Astrocyte (in vitro differentiated cells and primary cell): Measurements from ENCODE around the gene EIF5A2. TPM values are rescaled to one million over a fixed set of nuclear protein-coding genes. Genes with fewer than 3 reads are reported as not detected.

Experiments
- DNase-seq: peaks from one replicate; pipeline ENCODE4 v3.0.0-alpha.2; 2010; ENCODE audit warnings: low read depth
- FAIRE-seq: peaks from 2 replicates; lab custom pipeline; 2011; peaks lifted over from hg19 to GRCh38; lab: Jason Lieb, UNC
- H2AFZ ChIP-seq: 2 replicates; pipeline ENCODE4 v1.6.0; 2012; ENCODE audit warnings: low read depth, low read length, inconsistent platforms
- H3K27ac ChIP-seq: 2 replicates; pipeline ENCODE4 v1.5.1; 2011; ENCODE audit warnings: low read depth, low read length, inconsistent platforms
- H3K27me3 ChIP-seq: 2 replicates; pipeline ENCODE4 v1.6.0; 2011; ENCODE audit warnings: low read length, inconsistent platforms; ENCODE audit not compliant: insufficient read depth
- H3K36me3 ChIP-seq: 2 replicates; pipeline ENCODE4 v1.5.1; 2011; ENCODE audit warnings: low read length, inconsistent platforms; ENCODE audit not compliant: insufficient read depth
- H3K4me1 ChIP-seq: 2 replicates; pipeline ENCODE4 v1.5.1; 2011; ENCODE audit warnings: low read length, inconsistent platforms; ENCODE audit not compliant: insufficient read depth
- H3K4me2 ChIP-seq: 2 replicates; pipeline ENCODE4 v1.6.0; 2012; ENCODE audit warnings: low read length, inconsistent platforms
- H3K4me3 ChIP-seq: 2 replicates; pipeline ENCODE4 v1.5.1; 2011; ENCODE audit warnings: low read depth, mild to moderate bottlenecking, low read length, inconsistent platforms; ENCODE audit not compliant: insufficient read depth
- H3K79me2 ChIP-seq: 2 replicates; pipeline ENCODE4 v1.6.0; 2012; ENCODE audit warnings: mild to moderate bottlenecking, low read length, inconsistent platforms; ENCODE audit not compliant: insufficient read depth
- H3K9ac ChIP-seq: 2 replicates; pipeline ENCODE4 v1.6.0; 2012; ENCODE audit warnings: mild to moderate bottlenecking, low read length, inconsistent platforms
- H3K9me3 ChIP-seq: 2 replicates; pipeline ENCODE4 v1.5.1; 2012; ENCODE audit warnings: low read depth, mild to moderate bottlenecking, low read length, inconsistent platforms; ENCODE audit not compliant: insufficient read depth
- H4K20me1 ChIP-seq: 2 replicates; pipeline ENCODE4 v1.6.0; 2012; ENCODE audit warnings: low read length, inconsistent platforms; ENCODE audit not compliant: insufficient read depth
- H3K27ac Mint-ChIP-seq: one replicate; pipeline ENCODE4 v1.8.0; 2021; ENCODE audit warnings: mild to moderate bottlenecking, mixed read lengths; ENCODE audit not compliant: unreplicated experiment
- H3K27me3 Mint-ChIP-seq: one replicate; pipeline ENCODE4 v1.8.0; 2021; ENCODE audit warnings: low read depth, mixed read lengths; ENCODE audit not compliant: unreplicated experiment
- H3K36me3 Mint-ChIP-seq: one replicate; pipeline ENCODE4 v1.8.0; 2021; ENCODE audit warnings: low read depth, mixed read lengths; ENCODE audit not compliant: unreplicated experiment
- H3K4me1 Mint-ChIP-seq: one replicate; pipeline ENCODE4 v1.8.0; 2021; ENCODE audit warnings: low read depth, mixed read lengths; ENCODE audit not compliant: unreplicated experiment
- H3K4me3 Mint-ChIP-seq: one replicate; pipeline ENCODE4 v1.8.0; 2021; ENCODE audit warnings: mild to moderate bottlenecking, moderate library complexity, mixed read lengths; ENCODE audit not compliant: unreplicated experiment
- H3K9me3 Mint-ChIP-seq: one replicate; pipeline ENCODE4 v1.8.0; 2021; ENCODE audit warnings: mild to moderate bottlenecking, mixed read lengths; ENCODE audit not compliant: unreplicated experiment
- CTCF ChIP-seq: IDR thresholded peaks from 2 replicates; pipeline ENCODE4 v1.5.1; 2011; ENCODE audit warnings: low read depth, mild to moderate bottlenecking, inconsistent platforms, low read length, moderate library complexity; ENCODE audit not compliant: insufficient read depth
- EZH2 ChIP-seq: IDR thresholded peaks from 2 replicates; pipeline ENCODE4 v1.6.1; 2012; ENCODE audit warnings: mild to moderate bottlenecking, low read length, inconsistent platforms; ENCODE audit not compliant: insufficient read depth
- total RNA-seq: library from RNA; stranded (reverse); gene quantifications from 2 replicates; pipeline ENCODE4 v1.2.1, GENCODE V29; 2021

EIF5A2 gene
- total RNA-seq, 1 donor from 2014 or later: 18.6 TPM

GRCh38 chr3:170864525-170865208 lies 43.8 kb downstream of the EIF5A2 start:
- no peak overlapping the region for H2AFZ ChIP-seq
- H3K27ac ChIP-seq: no peak overlapping the region
- H3K9me3 Mint-ChIP-seq: no peaks in the 10 kb centered on the region
- no peak overlapping the region for H3K4me3 Mint-ChIP-seq
- FAIRE-seq (no peak), DNase-seq (no peak)
- H3K36me3 Mint-ChIP-seq: peaks cover 14% of the 10 kb centered on the region
- H3K79me2 ChIP-seq: peaks cover 26% of the 10 kb centered on the region
- H3K4me1 Mint-ChIP-seq: peaks cover 12% of the 10 kb centered on the region
- peaks cover 13% of the 10 kb centered on the region for H3K4me1 ChIP-seq
- no peak overlapping the region for H3K4me2 ChIP-seq
- peaks cover 23% of the 10 kb centered on the region for H3K36me3 ChIP-seq
- H3K27me3 ChIP-seq: no peaks in the 10 kb centered on the region
- H4K20me1 ChIP-seq: peaks cover 27% of the 10 kb centered on the region
- no peak overlapping the region for H3K9ac ChIP-seq
- no peaks in the 10 kb centered on the region for H3K9me3 ChIP-seq
- no peaks in the 10 kb centered on the region for H3K27me3 Mint-ChIP-seq
- TF ChIP-seq EZH2: no peak
- no peak for TF ChIP-seq CTCF
- no peak overlapping the region for H3K27ac Mint-ChIP-seq
- no peak overlapping the region for H3K4me3 ChIP-seq

- Histone ChIP-seq H4K20me1 (peaks cover 22% of the 10 kb centered on the region), H3K9me3 (no peaks in the 10 kb centered on the region), H3K4me2 (no peak overlapping the region), H3K4me3 (no peak overlapping the region), H3K27ac (no peak overlapping the region), H3K36me3 (peaks cover 23% of the 10 kb centered on the region), H2AFZ (no peak overlapping the region), H3K9ac (no peak overlapping the region), H3K4me1 (peaks cover 13% of the 10 kb centered on the region), H3K79me2 (peaks cover 18% of the 10 kb centered on the region), H3K27me3 (no peaks in the 10 kb centered on the region)
- no peak for TF ChIP-seq EZH2
- TF ChIP-seq CTCF: no peak
- peaks cover 12% of the 10 kb centered on the region for H3K4me1 Mint-ChIP-seq
- H3K4me3 Mint-ChIP-seq: no peak overlapping the region
- H3K27ac Mint-ChIP-seq: no peak overlapping the region
- peaks cover 14% of the 10 kb centered on the region for H3K36me3 Mint-ChIP-seq
- no peak for FAIRE-seq
- H3K27me3 Mint-ChIP-seq: no peaks in the 10 kb centered on the region
- DNase-seq: no peak
- H3K9me3 Mint-ChIP-seq: no peaks in the 10 kb centered on the region
Measured at GRCh38 chr3:170863816-170864215, 44.6 kb downstream of the EIF5A2 start.
